DMS 273 (cell line): ENCODE measurements around the gene PHAF1.

Experiments
- DNase-seq: peaks from one replicate; lab custom pipeline; 2025; ENCODE audit not compliant: unreplicated experiment; lab: John Stamatoyannopoulos, UW

PHAF1 gene

DNA sequence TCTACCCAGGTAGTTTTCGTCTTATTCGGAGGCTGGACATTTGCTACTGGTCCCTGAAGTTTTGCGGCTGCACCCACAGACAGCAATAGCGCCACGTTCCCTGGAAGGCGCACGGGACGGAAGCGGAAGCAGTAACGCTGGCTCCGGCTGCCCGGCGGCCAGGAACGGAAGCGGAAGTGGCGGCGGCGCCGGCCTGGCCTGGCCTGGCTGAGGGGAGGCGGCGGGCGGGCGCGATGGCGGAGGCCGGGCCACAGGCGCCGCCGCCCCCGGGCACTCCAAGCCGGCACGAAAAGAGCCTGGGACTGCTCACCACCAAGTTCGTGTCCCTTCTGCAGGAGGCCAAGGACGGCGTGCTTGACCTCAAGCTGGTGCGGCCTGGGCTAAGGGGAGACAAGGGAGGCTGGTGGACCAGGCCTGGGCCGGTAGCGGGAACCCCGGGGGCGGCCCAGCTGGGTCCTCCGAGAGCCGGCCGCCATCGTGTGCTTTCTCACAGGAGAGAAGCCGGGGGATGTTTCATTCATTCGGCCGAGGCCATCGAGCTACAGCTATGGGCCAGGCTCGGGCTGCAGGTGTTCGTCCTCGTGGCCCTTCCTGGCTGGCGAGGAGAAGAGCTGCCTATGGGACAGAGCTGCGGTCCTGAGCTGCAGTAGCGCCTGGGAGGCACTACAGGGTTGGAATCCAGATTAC, 82.4 kb downstream of the PHAF1 start, which contains the start of gene E2F4:
Gene E2F4, plus strand, starts transcription at position 161 of the 687 bp plus-strand sequence. Its CDS starts 73 bp downstream, at position 234.
- DNase-seq, result peak; percentile 98

DNA sequence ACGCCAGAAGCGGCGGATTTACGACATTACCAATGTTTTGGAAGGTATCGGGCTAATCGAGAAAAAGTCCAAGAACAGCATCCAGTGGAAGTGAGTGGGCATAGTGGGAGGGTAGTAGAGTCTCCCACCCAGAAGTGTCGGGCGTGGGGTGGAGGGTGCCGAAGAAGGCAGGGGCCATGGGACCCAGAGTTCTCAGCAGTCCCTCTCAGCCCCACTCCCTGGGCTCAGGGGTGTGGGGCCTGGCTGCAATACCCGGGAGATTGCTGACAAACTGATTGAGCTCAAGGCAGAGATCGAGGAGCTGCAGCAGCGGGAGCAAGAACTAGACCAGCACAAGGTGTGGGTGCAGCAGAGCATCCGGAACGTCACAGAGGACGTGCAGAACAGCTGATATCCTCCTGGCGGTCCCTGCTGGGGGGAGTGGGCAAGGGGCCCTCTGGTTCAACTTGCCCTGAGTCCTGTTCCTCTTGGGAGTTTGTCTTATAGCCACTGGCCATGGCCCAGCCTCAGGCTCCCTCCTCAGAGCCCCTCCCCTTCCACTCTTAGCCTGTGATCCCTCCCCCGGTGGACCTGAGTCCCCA, 83.1 kb downstream of the PHAF1 start:
- no peak for DNase-seq

- no peak for DNase-seq
Measured at GRCh38 chr16:67193536-67193935, 83.8 kb downstream of the PHAF1 start.

- DNase-seq, result no peak
Measured at GRCh38 chr16:67194260-67194659, 84.5 kb downstream of the PHAF1 start.

DNA sequence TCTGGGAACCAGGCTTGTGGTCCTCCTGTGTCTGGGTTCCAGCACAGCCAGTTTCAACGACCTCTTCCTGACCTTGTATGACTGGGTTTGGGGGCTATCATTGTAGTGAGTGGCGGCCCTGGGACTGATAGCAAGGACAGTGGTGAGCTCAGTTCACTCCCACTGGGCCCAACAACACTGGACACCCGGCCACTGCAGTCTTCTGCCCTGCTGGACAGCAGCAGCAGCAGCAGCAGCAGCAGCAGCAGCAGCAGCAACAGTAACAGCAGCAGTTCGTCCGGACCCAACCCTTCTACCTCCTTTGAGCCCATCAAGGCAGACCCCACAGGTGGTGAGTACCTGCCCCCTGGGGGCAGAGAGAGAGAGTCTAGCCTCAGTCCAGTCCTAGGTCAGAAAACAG, 85.9 kb downstream of the PHAF1 start:
- DNase-seq, result no peak

DNA sequence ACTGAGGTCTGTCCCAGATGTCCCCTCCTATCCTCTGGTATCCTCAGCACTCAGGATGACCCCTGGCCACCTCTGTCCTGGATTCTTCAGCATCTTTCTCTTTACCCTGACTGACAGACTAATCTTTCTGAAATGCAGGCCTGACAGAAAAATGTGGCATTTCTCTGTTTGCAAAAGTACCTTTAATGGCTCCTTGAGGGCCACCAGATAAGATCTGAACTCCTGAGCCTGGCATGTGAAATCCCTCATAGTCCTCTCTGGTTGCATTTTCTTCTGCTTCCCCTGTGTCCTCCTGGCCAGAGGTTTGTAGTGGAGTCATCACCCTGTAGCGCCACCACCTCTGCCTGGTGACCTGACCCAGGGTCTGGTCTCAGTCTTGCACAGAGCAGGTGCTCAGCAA, 87.1 kb downstream of the PHAF1 start:
- no peak for DNase-seq

DNA sequence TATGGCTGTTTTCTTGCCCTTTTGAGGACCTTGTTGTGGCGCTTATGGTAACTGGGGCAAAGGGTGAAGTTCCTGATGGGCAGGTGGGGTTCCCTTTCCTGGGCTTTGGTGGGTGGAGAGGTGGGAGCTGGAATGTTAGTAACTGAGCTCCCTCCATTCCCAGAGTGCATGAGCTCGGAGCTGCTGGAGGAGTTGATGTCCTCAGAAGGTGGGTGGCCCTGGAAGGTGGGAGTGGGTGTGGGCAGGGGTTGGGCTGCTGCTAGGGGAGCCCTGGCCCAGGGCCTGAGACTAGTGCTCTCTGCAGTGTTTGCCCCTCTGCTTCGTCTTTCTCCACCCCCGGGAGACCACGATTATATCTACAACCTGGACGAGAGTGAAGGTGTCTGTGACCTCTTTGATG, 88.0 kb downstream of the PHAF1 start:
- no peak for DNase-seq
